K562 (cell line): ENCODE measurements around the gene PFN3. TPM values are rescaled to one million over a fixed set of nuclear protein-coding genes. Genes with fewer than 3 reads are reported as not detected.
A peak's percentile ranks its signal among the peaks of the same experiment; 100 is the strongest.

ENCODE experiments used
- CBX8 ChIP-seq: fragments of 200-600 bp; sonication (generic); IDR thresholded peaks from 2 replicates; pipeline ENCODE4 v1.6.1; 2012; ENCODE audit warnings: borderline replicate concordance, mixed run types, low read depth, mild to moderate bottlenecking, moderate library complexity, mixed read lengths, low read length, control low read depth, inconsistent platforms; ENCODE audit not compliant: poor library complexity, severe bottlenecking; ENCODE audit errors: extremely low read depth
- CCAR2 ChIP-seq: fragments of 200-400 bp; formaldehyde crosslinking; IDR thresholded peaks from 2 replicates; pipeline ENCODE4 v1.6.1; 2017; ENCODE audit warnings: mild to moderate bottlenecking, low read depth, low read length
- HNRNPL ChIP-seq: fragments of 200-400 bp; formaldehyde crosslinking; IDR thresholded peaks from 2 replicates; pipeline ENCODE4 v1.6.1; 2017; ENCODE audit warnings: low read depth, mild to moderate bottlenecking, low read length
- JUND ChIP-seq, 2 experiments: IDR thresholded peaks; 2 replicates in 1 of 2; 3 replicates in 1 of 2; pipeline ENCODE4 v1.6.1; 2011; ENCODE audit warnings: borderline replicate concordance in 2 of 2, low read depth in 2 of 2, low read length in 2 of 2, improper control_type of control experiment in 1 of 2, missing biosample characterization in 1 of 2, missing genetic modification characterization in 1 of 2, missing genetic modification reagents in 1 of 2
- PCBP1 ChIP-seq: fragments of 200-400 bp; formaldehyde crosslinking; IDR thresholded peaks from 2 replicates; pipeline ENCODE4 v1.6.1; 2018; ENCODE audit warnings: mild to moderate bottlenecking, low read depth, low read length; ENCODE audit not compliant: poor library complexity, severe bottlenecking
- POLR2AphosphoS5 ChIP-seq: IDR thresholded peaks from 2 replicates; pipeline ENCODE4 v1.6.1; 2011; ENCODE audit warnings: mild to moderate bottlenecking, low read depth, low read length, moderate library complexity; ENCODE audit not compliant: control insufficient read depth, insufficient read depth
- ZBTB33 ChIP-seq: sonication (generic); formaldehyde crosslinking; IDR thresholded peaks from 2 replicates; pipeline ENCODE4 v1.8.1; 2023; ENCODE audit warnings: mild to moderate bottlenecking, missing genetic modification reagents
- ZC3H11A ChIP-seq: IDR thresholded peaks from 2 replicates; pipeline ENCODE4 v1.6.1; 2012; ENCODE audit warnings: low read depth, low read length, improper control_type of control experiment
- ZNF586 ChIP-seq: fragments of 450-650 bp; formaldehyde crosslinking; conservative IDR thresholded peaks from 2 replicates; pipeline ENCODE4 v1.4.0; 2020; ENCODE audit warnings: mild to moderate bottlenecking, moderate library complexity
- polyA plus RNA-seq, 8 experiments: library from polyadenylated mRNA; depleted of rRNA in 4 of 8; stranded (reverse) in 5 of 8; unstranded in 3 of 8; fragments of >200 nt; fragmentation: Nextera tagmentation in 2 of 8; fragmentation: Illumina TruSeq in 1 of 8; extraction: Ambion mirVana in 2 of 8; extraction: Trizol in 1 of 8; gene quantifications; 2 replicates each; pipeline versions ENCODE4 v1.2.1 to v1.2.3, GENCODE V29; 2011 to 2014; ENCODE audit warnings: inconsistent platforms in 1 of 8, missing spikeins in 1 of 8
- total RNA-seq, 7 experiments: library from RNA; depleted of rRNA in 6 of 7; stranded (reverse); fragments of >200 nt in 6 of 7; fragmentation: Illumina TruSeq in 2 of 7; extraction: Trizol in 2 of 7; gene quantifications; 2 replicates each; pipeline versions ENCODE4 v1.2.1 to v1.2.3, GENCODE V29; 2011 to 2021; ENCODE audit warnings: low replicate concordance in 1 of 7
- TF ChIP-seq, protein P1 (sequence below): fragments of 450-650 bp; IDR thresholded peaks from 2 replicates; pipeline ENCODE4 v1.7.1; 2018; ENCODE audit warnings: mild to moderate bottlenecking, low read depth; ENCODE audit not compliant: partially characterized antibody

Gene PFN3
- total and polyA plus RNA-seq, 9 of the 15 experiments (the other 6 are each of a cell fraction or from before 2014, with no cell fraction given): not detected

- TF ChIP-seq ZBTB33: peak; percentile 98
- TF ChIP-seq HNRNPL: no peak
- TF ChIP-seq ZC3H11A: no peak
- no peak for TF ChIP-seq CCAR2
- no peak for TF ChIP-seq CBX8
- TF ChIP-seq PCBP1: no peak
- TF ChIP-seq JUND (IDR thresholded peaks at IDR 0.05; ENCODE audit: borderline replicate concordance, low read depth, low read length): peak; percentile 48
- peak; percentile 20; the same call in 1 of the 3 replicates for TF ChIP-seq JUND (tag; IDR thresholded peaks at IDR 0.05; ENCODE audit: borderline replicate concordance, low read depth, low read length)
- TF ChIP-seq, protein P1, sequence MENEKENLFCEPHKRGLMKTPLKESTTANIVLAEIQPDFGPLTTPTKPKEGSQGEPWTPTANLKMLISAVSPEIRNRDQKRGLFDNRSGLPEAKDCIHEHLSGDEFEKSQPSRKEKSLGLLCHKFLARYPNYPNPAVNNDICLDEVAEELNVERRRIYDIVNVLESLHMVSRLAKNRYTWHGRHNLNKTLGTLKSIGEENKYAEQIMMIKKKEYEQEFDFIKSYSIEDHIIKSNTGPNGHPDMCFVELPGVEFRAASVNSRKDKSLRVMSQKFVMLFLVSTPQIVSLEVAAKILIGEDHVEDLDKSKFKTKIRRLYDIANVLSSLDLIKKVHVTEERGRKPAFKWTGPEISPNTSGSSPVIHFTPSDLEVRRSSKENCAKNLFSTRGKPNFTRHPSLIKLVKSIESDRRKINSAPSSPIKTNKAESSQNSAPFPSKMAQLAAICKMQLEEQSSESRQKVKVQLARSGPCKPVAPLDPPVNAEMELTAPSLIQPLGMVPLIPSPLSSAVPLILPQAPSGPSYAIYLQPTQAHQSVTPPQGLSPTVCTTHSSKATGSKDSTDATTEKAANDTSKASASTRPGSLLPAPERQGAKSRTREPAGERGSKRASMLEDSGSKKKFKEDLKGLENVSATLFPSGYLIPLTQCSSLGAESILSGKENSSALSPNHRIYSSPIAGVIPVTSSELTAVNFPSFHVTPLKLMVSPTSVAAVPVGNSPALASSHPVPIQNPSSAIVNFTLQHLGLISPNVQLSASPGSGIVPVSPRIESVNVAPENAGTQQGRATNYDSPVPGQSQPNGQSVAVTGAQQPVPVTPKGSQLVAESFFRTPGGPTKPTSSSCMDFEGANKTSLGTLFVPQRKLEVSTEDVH: peak; percentile 99
- peak; percentile 70; the same call in 1 of the 2 replicates for TF ChIP-seq POLR2AphosphoS5
- TF ChIP-seq ZNF586 (CRISPR knock-in tag): no peak
These were observed 48.8 kb downstream of the PFN3 start, which contains the start of gene LMAN2 (continued) for GRCh38 chr5:177351392-177352329.
